Mesenchymal stem cell (in vitro differentiated cells and primary cell): ENCODE measurements around the gene NR1I2.

Source experiments
- DNase-seq: peaks from one replicate; pipeline ENCODE4 v3.0.0-alpha.2; 2013
- H2AFZ ChIP-seq: one replicate; pipeline ENCODE4 v1.6.1; 2013; ENCODE audit warnings: low read depth, mild to moderate bottlenecking, control low read depth, inconsistent platforms, low read length, moderate library complexity
- H2AK5ac ChIP-seq: 2 replicates; pipeline ENCODE4 v1.6.1; 2013; ENCODE audit warnings: low read length, moderate library complexity, mild to moderate bottlenecking, inconsistent platforms; ENCODE audit not compliant: severe bottlenecking
- H2BK120ac ChIP-seq: one replicate; pipeline ENCODE4 v1.6.1; 2013; ENCODE audit warnings: low read depth, mild to moderate bottlenecking, inconsistent platforms, low read length, moderate library complexity
- H2BK12ac ChIP-seq, 2 experiments: one replicate each; pipeline ENCODE4 v1.6.1; 2013; ENCODE audit warnings: inconsistent platforms in 2 of 2, low read length in 2 of 2, mild to moderate bottlenecking in 2 of 2, moderate library complexity in 2 of 2, control low read depth in 1 of 2
- H2BK15ac ChIP-seq: one replicate; pipeline ENCODE4 v1.6.1; 2013; ENCODE audit warnings: mild to moderate bottlenecking, low read depth, inconsistent platforms; ENCODE audit not compliant: poor library complexity, severe bottlenecking
- H2BK5ac ChIP-seq: 2 replicates; pipeline ENCODE4 v1.6.1; 2013; ENCODE audit warnings: low read depth, mild to moderate bottlenecking, low read length, control low read depth, inconsistent platforms; ENCODE audit not compliant: poor library complexity, severe bottlenecking
- H3K14ac ChIP-seq, 2 experiments: one replicate each; pipeline ENCODE4 v1.6.1; 2013; ENCODE audit warnings: inconsistent platforms in 2 of 2, low read length in 2 of 2, control low read depth in 1 of 2, mild to moderate bottlenecking in 1 of 2, moderate library complexity in 1 of 2
- H3K18ac ChIP-seq, 2 experiments: one replicate each; pipeline ENCODE4 v1.6.1; 2013; ENCODE audit warnings: inconsistent platforms in 2 of 2, low read length in 2 of 2, control low read depth in 1 of 2, low read depth in 1 of 2, mild to moderate bottlenecking in 1 of 2
- H3K23ac ChIP-seq, 2 experiments: one replicate each; pipeline ENCODE4 v1.6.1; 2013; ENCODE audit warnings: inconsistent platforms in 2 of 2, low read length in 2 of 2, mild to moderate bottlenecking in 2 of 2, moderate library complexity in 2 of 2, control low read depth in 1 of 2
- H3K27ac ChIP-seq: 2 replicates; pipeline ENCODE4 v1.5.1; 2013; ENCODE audit warnings: mild to moderate bottlenecking, moderate library complexity, low read length, control low read depth, inconsistent platforms; ENCODE audit not compliant: poor library complexity, severe bottlenecking
- H3K27me3 ChIP-seq, 2 experiments: 2 replicates each; pipeline versions ENCODE4 v1.6.1 to v1.7.0; 2013; ENCODE audit warnings: low read length in 2 of 2, mild to moderate bottlenecking in 2 of 2, moderate library complexity in 2 of 2, control low read depth in 1 of 2, inconsistent platforms in 1 of 2; ENCODE audit not compliant: control insufficient read depth in 1 of 2, insufficient read depth in 1 of 2
- H3K36me3 ChIP-seq, 2 experiments: 2 replicates each; pipeline versions ENCODE4 v1.6.1 to v1.7.0; 2013; ENCODE audit warnings: low read length in 2 of 2, control low read depth in 1 of 2, inconsistent platforms in 1 of 2, low read depth in 1 of 2, mild to moderate bottlenecking in 1 of 2; ENCODE audit not compliant: insufficient read depth in 2 of 2, control insufficient read depth in 1 of 2
- H3K4ac ChIP-seq, 2 experiments: one replicate each; pipeline ENCODE4 v1.6.1; 2013; ENCODE audit warnings: inconsistent platforms in 2 of 2, low read length in 2 of 2, mild to moderate bottlenecking in 2 of 2, moderate library complexity in 2 of 2, control low read depth in 1 of 2, low read depth in 1 of 2
- H3K4me1 ChIP-seq: 2 replicates; pipeline ENCODE4 v1.6.1; 2013; ENCODE audit warnings: low read depth, low read length, control low read depth; ENCODE audit not compliant: control insufficient read depth, insufficient read depth
- H3K4me2 ChIP-seq: 2 replicates; pipeline ENCODE4 v1.6.1; 2013; ENCODE audit warnings: low read length, mild to moderate bottlenecking, inconsistent platforms; ENCODE audit not compliant: poor library complexity, severe bottlenecking
- H3K4me3 ChIP-seq, 2 experiments: 2 replicates each; pipeline versions ENCODE4 v1.5.1 to v1.7.0; 2013; ENCODE audit warnings: low read length in 2 of 2, mild to moderate bottlenecking in 2 of 2, control low read depth in 1 of 2, low read depth in 1 of 2; ENCODE audit not compliant: insufficient read depth in 1 of 2
- H3K79me1 ChIP-seq: replicated peaks from 2 replicates; pipeline ENCODE4 v1.6.1; 2013; ENCODE audit warnings: mild to moderate bottlenecking, control low read depth, low read length, inconsistent platforms; ENCODE audit not compliant: poor library complexity, severe bottlenecking
- H3K9ac ChIP-seq: 2 replicates; pipeline ENCODE4 v1.7.0; 2013; ENCODE audit warnings: mild to moderate bottlenecking, low read length, moderate library complexity
- H3K9me3 ChIP-seq: 2 replicates; pipeline ENCODE4 v1.7.0; 2013; ENCODE audit warnings: mild to moderate bottlenecking, low read length; ENCODE audit not compliant: control insufficient read depth
- H4K8ac ChIP-seq: one replicate; pipeline ENCODE4 v1.6.1; 2013; ENCODE audit warnings: inconsistent platforms, mild to moderate bottlenecking, low read length, moderate library complexity
- H4K91ac ChIP-seq: one replicate; pipeline ENCODE4 v1.6.1; 2013; ENCODE audit warnings: mild to moderate bottlenecking, low read length, inconsistent platforms
- WGBS: methylation state at CpG from one replicate; pipeline ENCODE4 v1.1.7; 2013; ENCODE audit warnings: mixed read lengths; 5-methylcytosine and 5-hydroxymethylcytosine counted together

Gene NR1I2

DNA sequence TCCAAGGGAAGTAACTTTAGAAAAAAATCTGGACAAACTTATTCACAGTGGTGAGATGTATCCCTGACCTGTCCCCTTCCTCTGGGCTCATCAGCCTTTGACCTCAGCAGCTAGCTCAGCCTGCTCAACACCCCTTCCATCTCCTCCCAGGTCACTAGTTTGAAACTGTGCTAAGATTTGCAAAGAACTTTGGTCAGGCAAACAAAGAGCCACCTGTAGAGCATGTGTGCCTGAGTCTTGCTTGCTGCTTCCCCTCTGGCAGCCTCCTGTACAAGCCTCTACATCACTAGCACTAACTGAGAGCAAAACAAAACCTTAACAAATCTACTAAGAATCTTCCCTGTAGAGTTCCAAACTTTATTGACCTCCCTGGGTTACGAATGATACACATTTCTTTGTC lies 43.9 kb downstream of the NR1I2 start:
- no peaks in the 10 kb centered on the region for H3K27me3 ChIP-seq
- H3K14ac ChIP-seq: no peak overlapping the region
- no peaks in the 10 kb centered on the region for H3K9me3 ChIP-seq
- no peak overlapping the region for H4K8ac ChIP-seq
- no peak overlapping the region for H3K9ac ChIP-seq
- no peak overlapping the region for H2BK5ac ChIP-seq
- no peak for DNase-seq
- H3K23ac ChIP-seq: no peak overlapping the region
- H2BK15ac ChIP-seq: no peak overlapping the region
- no peak overlapping the region for H2AFZ ChIP-seq
- H3K4me1 ChIP-seq: no peaks in the 10 kb centered on the region
- no peak overlapping the region for H2BK120ac ChIP-seq
- no peak overlapping the region for H4K91ac ChIP-seq
- 95% methylated on average over 1 of the region's 1 CpG for whole genome bisulfite sequencing
- H2BK12ac ChIP-seq: no peak overlapping the region
- no peak overlapping the region for H3K4ac ChIP-seq
- no peak overlapping the region for H3K27ac ChIP-seq
- no peak overlapping the region for H3K4me2 ChIP-seq
- H3K4me3 ChIP-seq: no peak overlapping the region
- no peak overlapping the region for H2AK5ac ChIP-seq
- H3K79me1 ChIP-seq: peaks cover 19% of the 10 kb centered on the region
- peaks cover 9 to 35% of the 10 kb centered on the region in 2 experiments for H3K36me3 ChIP-seq
- no peak overlapping the region for H3K18ac ChIP-seq

DNA sequence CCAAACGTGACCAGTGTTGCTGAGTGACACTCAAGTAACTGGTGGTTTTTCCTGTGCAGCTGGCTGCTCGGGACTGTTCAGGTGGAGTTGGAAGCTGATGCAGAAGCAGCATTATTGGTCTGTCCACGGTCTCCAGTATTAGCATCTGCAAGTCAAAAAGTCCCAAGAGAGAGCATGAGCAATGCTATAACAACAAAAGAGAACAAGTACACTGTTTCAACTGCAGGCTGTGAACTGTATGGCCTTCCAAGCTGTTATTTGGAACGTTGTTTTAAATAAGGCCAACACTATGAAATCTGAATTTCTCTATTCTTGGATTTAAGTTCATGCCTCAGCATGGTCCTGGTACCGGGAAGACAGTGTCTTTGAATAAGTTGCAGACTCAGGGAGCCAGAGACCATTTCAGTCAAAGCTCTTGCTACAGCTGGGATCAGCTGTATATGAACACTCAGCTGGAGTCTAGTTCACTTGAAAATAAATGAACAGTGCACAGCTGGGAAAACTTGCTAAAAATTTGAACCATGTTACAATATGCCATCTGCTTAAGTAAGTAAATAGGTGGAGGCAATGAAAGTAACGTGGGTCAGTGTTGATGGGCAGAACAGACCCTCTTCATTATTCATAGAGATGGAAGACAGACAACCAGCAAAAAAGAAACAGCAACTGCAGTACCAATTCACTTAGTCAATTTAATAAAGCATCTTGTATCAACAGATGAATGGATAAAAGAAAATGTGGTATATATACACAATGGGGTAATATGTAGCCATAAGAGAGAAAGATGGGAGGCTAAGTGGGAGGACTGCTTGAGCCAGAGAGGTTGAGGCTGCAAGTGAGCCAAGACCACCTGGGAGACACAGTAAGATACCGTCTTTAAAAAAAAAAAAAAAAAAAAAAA lies 45.1 kb downstream of the NR1I2 start:
- Histone ChIP-seq H2AK5ac (no peak overlapping the region), H3K4ac (no peak overlapping the region), H3K9me3 (no peaks in the 10 kb centered on the region), H4K8ac (no peak overlapping the region), H2BK120ac (no peak overlapping the region), H3K27me3 (no peaks in the 10 kb centered on the region), H2AFZ (no peak overlapping the region), H3K36me3 (peaks cover 9 to 38% of the 10 kb centered on the region in 2 experiments), H2BK5ac (no peak overlapping the region), H3K79me1 (peaks cover 19% of the 10 kb centered on the region), H3K23ac (no peak overlapping the region), H3K27ac (no peak overlapping the region), H3K14ac (no peak overlapping the region), H3K4me2 (no peak overlapping the region), H3K18ac (no peak overlapping the region), H3K4me3 (no peak overlapping the region), H3K4me1 (no peaks in the 10 kb centered on the region), H3K9ac (no peak overlapping the region), H2BK15ac (no peak overlapping the region), H4K91ac (no peak overlapping the region), H2BK12ac (no peak overlapping the region)
- 93% methylated on average over 6 of the region's 7 CpGs for WGBS
- no peak for DNase-seq

- no peak overlapping the region for H3K4me3 ChIP-seq
- 99% methylated on average over 2 of the region's 2 CpGs for WGBS
- no peak overlapping the region for H3K27ac ChIP-seq
- no peak overlapping the region for H3K4me2 ChIP-seq
- H2AK5ac ChIP-seq: no peak overlapping the region
- no peak overlapping the region for H4K8ac ChIP-seq
- peaks cover 23% of the 10 kb centered on the region for H3K79me1 ChIP-seq
- H3K27me3 ChIP-seq: no peaks in the 10 kb centered on the region
- DNase-seq: no peak
- peaks cover 9 to 37% of the 10 kb centered on the region in 2 experiments for H3K36me3 ChIP-seq
- H2AFZ ChIP-seq: no peak overlapping the region
- no peak overlapping the region for H3K9ac ChIP-seq
- no peak overlapping the region for H2BK12ac ChIP-seq
- H4K91ac ChIP-seq: no peak overlapping the region
- no peak overlapping the region for H2BK5ac ChIP-seq
- peaks cover 2% of the 10 kb centered on the region for H3K4me1 ChIP-seq
- H3K18ac ChIP-seq: no peak overlapping the region
- H3K23ac ChIP-seq: no peak overlapping the region
- no peak overlapping the region for H3K14ac ChIP-seq
- H2BK15ac ChIP-seq: no peak overlapping the region
- no peak overlapping the region for H3K4ac ChIP-seq
- H2BK120ac ChIP-seq: no peak overlapping the region
- no peaks in the 10 kb centered on the region for H3K9me3 ChIP-seq
These were observed 47.5 kb downstream of the NR1I2 start for GRCh38 chr3:119829420-119829819.

DNA sequence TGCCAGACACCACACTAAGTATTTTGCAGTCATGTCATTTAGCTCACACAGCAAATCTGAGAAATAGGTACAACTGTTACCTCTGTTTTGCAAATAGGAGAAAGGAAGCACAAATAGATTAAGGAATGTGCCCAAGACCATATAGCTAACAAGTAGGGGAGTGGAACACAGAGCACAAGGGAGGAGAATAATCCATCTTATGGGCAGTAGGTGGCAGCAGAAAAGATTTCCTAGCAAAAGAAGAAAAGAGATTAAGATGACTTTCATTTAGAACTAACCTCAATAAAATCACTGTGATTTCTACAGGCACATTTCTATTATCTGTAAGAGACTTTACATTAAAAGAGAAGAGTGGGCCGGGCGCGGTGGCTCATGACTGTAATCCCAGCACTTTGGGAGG lies 49.1 kb downstream of the NR1I2 start:
- Histone ChIP-seq H2BK15ac (no peak overlapping the region), H3K4me1 (peaks cover 2% of the 10 kb centered on the region), H4K91ac (no peak overlapping the region), H3K27me3 (no peaks in the 10 kb centered on the region), H4K8ac (no peak overlapping the region), H3K18ac (no peak overlapping the region), H2BK12ac (no peak overlapping the region), H3K36me3 (peaks cover 2 to 25% of the 10 kb centered on the region in 2 experiments), H3K9ac (no peak overlapping the region), H3K4me3 (no peak overlapping the region), H3K4me2 (no peak overlapping the region), H2AK5ac (no peak overlapping the region), H2BK120ac (no peak overlapping the region), H3K27ac (no peak overlapping the region), H2AFZ (no peak overlapping the region), H3K23ac (no peak overlapping the region), H3K9me3 (no peaks in the 10 kb centered on the region), H2BK5ac (no peak overlapping the region), H3K79me1 (peaks cover 21% of the 10 kb centered on the region), H3K4ac (no peak overlapping the region), H3K14ac (no peak overlapping the region)
- DNase-seq: peak; percentile 9
- 71% methylated on average over 3 of the region's 3 CpGs for WGBS
